ENCODE data around the gene HOXA11.
A peak's percentile ranks its signal among the peaks of the same experiment; 100 is the strongest.

HOXA11 gene

GRCh38 chr7:27175626-27176523 lies 9.2 kb downstream of the HOXA11 start:
- ATAC-seq = peak; percentile 9; the same call in 1 of the 3 replicates
- no peak for TF ChIP-seq CSDC2 (CRISPR knock-in tag; IDR thresholded peaks at IDR 0.05)
- no peak for TF ChIP-seq ZC3H10 (CRISPR knock-in tag; IDR thresholded peaks at IDR 0.05)
- no peak for TF ChIP-seq ZNF8 (CRISPR knock-in tag; IDR thresholded peaks at IDR 0.05)
- TF ChIP-seq, protein P1, sequence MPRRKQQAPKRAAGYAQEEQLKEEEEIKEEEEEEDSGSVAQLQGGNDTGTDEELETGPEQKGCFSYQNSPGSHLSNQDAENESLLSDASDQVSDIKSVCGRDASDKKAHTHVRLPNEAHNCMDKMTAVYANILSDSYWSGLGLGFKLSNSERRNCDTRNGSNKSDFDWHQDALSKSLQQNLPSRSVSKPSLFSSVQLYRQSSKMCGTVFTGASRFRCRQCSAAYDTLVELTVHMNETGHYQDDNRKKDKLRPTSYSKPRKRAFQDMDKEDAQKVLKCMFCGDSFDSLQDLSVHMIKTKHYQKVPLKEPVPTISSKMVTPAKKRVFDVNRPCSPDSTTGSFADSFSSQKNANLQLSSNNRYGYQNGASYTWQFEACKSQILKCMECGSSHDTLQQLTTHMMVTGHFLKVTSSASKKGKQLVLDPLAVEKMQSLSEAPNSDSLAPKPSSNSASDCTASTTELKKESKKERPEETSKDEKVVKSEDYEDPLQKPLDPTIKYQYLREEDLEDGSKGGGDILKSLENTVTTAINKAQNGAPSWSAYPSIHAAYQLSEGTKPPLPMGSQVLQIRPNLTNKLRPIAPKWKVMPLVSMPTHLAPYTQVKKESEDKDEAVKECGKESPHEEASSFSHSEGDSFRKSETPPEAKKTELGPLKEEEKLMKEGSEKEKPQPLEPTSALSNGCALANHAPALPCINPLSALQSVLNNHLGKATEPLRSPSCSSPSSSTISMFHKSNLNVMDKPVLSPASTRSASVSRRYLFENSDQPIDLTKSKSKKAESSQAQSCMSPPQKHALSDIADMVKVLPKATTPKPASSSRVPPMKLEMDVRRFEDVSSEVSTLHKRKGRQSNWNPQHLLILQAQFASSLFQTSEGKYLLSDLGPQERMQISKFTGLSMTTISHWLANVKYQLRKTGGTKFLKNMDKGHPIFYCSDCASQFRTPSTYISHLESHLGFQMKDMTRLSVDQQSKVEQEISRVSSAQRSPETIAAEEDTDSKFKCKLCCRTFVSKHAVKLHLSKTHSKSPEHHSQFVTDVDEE (CRISPR knock-in tag; IDR thresholded peaks at IDR 0.05) = no peak
- TF ChIP-seq GLIS3 (CRISPR knock-in tag; IDR thresholded peaks at IDR 0.05) = no peak
- TF ChIP-seq, protein P2, sequence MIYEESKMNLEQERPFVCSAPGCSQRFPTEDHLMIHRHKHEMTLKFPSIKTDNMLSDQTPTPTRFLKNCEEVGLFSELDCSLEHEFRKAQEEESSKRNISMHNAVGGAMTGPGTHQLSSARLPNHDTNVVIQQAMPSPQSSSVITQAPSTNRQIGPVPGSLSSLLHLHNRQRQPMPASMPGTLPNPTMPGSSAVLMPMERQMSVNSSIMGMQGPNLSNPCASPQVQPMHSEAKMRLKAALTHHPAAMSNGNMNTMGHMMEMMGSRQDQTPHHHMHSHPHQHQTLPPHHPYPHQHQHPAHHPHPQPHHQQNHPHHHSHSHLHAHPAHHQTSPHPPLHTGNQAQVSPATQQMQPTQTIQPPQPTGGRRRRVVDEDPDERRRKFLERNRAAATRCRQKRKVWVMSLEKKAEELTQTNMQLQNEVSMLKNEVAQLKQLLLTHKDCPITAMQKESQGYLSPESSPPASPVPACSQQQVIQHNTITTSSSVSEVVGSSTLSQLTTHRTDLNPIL (CRISPR knock-in tag; IDR thresholded peaks at IDR 0.05; ENCODE audit: low read depth) = no peak
- TF ChIP-seq ZFP30 (CRISPR knock-in tag; IDR thresholded peaks at IDR 0.05) = no peak
- TF ChIP-seq ESRRG (CRISPR knock-in tag; IDR thresholded peaks at IDR 0.05) = no peak
- no peak for TF ChIP-seq RARB (CRISPR knock-in tag; IDR thresholded peaks at IDR 0.05)
- no peak for TF ChIP-seq ZFP3 (CRISPR knock-in tag; IDR thresholded peaks at IDR 0.05)

GRCh38 chr7:27174874-27175625 lies 10.0 kb downstream of the HOXA11 start:
- TF ChIP-seq, protein P2 (CRISPR knock-in tag; IDR thresholded peaks at IDR 0.05; ENCODE audit: low read depth) = no peak
- ATAC-seq = no peak

DNA sequence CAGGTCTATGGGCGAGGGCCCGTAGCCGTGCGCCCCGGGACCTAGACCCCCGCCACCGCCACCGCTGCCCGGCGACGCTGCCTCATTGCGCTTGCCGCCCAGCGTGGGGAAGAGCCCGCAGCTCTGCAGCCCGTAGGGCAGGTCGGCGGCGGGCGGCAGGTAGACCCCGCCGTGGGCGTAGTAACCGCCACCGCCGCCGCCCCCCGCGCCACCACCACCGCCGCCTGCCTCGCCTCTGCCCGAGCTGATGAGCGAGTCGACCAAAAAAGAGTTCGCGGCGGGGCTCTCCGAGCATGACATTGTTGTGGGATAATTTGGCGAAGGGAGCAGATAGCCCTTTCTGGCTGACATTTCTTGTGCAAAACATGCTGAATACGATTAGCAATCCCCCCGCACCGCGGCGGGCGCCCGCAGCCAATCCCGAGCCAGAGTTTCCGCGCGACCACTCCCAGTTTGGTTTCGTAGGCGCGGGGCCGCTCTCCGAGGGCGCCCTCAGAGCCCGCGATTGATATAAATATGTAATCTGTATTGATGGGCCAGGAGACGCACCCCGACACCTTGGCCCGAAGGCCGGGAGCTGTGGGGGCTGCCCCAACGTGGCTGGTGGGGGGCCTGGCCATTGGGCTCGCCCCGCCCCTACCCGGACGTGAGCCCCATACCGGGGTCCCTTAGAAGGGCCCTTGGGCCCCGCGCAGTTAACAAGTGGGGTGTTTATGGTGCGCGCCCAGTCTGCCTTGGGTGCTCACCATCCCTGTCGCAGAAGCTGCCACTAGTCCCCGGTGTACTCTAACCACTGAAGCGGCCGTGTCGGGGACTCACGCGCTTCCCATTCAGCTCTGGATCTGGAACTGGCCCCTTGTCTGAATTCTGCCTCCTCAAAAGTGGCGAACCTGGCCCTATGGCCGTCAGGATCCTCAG lies 10.8 kb downstream of the HOXA11 start, which contains the start of gene HOXA10:
TSS of gene HOXA10 (minus strand) at position 365 of the 918 bp plus-strand sequence. CDS start at position 351, 14 bp downstream.
- ATAC-seq = no peak
- TF ChIP-seq ZNF565 (CRISPR knock-in tag; conservative IDR thresholded peaks at IDR 0.05; ENCODE audit: low read depth) = no peak
- TF ChIP-seq, protein P1 (CRISPR knock-in tag; IDR thresholded peaks at IDR 0.05) = no peak
- TF ChIP-seq TCF4 (CRISPR knock-in tag; IDR thresholded peaks at IDR 0.05; ENCODE audit: borderline replicate concordance) = no peak
- TF ChIP-seq TOX (CRISPR knock-in tag; IDR thresholded peaks at IDR 0.05; ENCODE audit: borderline replicate concordance) = no peak
- no peak for TF ChIP-seq CSDC2 (CRISPR knock-in tag; IDR thresholded peaks at IDR 0.05)
- no peak for TF ChIP-seq ZNF8 (CRISPR knock-in tag; IDR thresholded peaks at IDR 0.05)
- TF ChIP-seq, protein P3, sequence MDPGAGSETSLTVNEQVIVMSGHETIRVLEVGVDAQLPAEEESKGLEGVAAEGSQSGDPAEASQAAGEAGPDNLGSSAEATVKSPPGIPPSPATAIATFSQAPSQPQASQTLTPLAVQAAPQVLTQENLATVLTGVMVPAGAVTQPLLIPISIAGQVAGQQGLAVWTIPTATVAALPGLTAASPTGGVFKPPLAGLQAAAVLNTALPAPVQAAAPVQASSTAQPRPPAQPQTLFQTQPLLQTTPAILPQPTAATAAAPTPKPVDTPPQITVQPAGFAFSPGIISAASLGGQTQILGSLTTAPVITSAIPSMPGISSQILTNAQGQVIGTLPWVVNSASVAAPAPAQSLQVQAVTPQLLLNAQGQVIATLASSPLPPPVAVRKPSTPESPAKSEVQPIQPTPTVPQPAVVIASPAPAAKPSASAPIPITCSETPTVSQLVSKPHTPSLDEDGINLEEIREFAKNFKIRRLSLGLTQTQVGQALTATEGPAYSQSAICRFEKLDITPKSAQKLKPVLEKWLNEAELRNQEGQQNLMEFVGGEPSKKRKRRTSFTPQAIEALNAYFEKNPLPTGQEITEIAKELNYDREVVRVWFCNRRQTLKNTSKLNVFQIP (CRISPR knock-in tag; IDR thresholded peaks at IDR 0.05; ENCODE audit: borderline replicate concordance, low read depth) = no peak
- TF ChIP-seq ZFP3 (CRISPR knock-in tag; IDR thresholded peaks at IDR 0.05) = no peak
- TF ChIP-seq ZFP30 (CRISPR knock-in tag; IDR thresholded peaks at IDR 0.05) = no peak
- TF ChIP-seq CSRNP3 (CRISPR knock-in tag; IDR thresholded peaks at IDR 0.05) = no peak
- no peak for TF ChIP-seq GLIS3 (CRISPR knock-in tag; IDR thresholded peaks at IDR 0.05)
- no peak for TF ChIP-seq OSR1 (CRISPR knock-in tag; IDR thresholded peaks at IDR 0.05)
- TF ChIP-seq, protein P2 (CRISPR knock-in tag; IDR thresholded peaks at IDR 0.05; ENCODE audit: low read depth) = no peak
- TF ChIP-seq SNAI2 (CRISPR knock-in tag; IDR thresholded peaks at IDR 0.05) = no peak

Data from SK-N-SH treated with all-trans-retinoic acid at 6 μM for 48 hours (cell line).